ENCODE measurements around the gene CTDSPL2. TPM values are rescaled to one million over a fixed set of nuclear protein-coding genes. Genes with fewer than 3 reads are reported as not detected.

The CTDSPL2 gene
- total RNA-seq: 77.4 and 78.3 TPM in 2 replicates

DNA sequence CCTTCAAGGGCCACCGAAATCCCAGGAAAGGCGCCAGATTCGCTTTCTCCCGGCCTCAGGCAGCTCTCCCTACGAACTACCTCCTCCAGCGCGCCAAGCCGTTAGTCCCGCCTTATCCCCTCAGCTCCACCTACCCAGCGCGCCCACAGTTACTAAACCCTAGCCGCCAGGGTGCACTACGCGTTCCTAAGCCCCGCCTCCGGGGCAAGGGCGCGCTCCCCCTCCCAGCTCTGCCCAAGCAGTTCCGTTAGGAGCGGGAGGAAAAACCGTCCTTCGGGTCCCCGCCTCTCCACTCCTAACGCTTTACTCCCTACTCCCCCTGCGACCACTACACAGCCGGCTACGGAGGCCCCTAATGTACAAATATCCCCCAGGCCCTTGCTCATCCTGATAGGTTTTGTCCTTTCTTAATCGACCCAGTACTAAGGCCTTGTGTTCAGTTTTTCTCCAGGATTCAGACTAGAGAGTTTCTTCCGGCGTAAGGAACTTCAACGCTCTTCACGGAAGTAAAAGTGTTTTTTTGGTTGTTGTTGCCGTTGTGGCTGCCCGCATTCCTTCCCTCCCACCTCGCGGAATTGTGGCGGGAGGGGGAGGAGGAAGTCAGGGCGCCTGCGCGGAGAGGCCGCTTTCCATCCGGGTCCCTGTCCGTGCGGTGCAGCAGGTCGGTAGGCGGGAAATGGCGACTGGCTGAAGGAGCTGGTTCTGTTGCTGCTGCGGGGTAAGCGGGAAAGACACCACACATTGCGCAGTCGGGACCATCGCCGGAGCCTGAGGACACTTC is at the start of gene CTDSPL2:
Gene CTDSPL2 (plus strand): TSS at position 655 of the 781 bp plus-strand sequence. CDS start 31,386 bp downstream, outside the sequence.

DNA sequence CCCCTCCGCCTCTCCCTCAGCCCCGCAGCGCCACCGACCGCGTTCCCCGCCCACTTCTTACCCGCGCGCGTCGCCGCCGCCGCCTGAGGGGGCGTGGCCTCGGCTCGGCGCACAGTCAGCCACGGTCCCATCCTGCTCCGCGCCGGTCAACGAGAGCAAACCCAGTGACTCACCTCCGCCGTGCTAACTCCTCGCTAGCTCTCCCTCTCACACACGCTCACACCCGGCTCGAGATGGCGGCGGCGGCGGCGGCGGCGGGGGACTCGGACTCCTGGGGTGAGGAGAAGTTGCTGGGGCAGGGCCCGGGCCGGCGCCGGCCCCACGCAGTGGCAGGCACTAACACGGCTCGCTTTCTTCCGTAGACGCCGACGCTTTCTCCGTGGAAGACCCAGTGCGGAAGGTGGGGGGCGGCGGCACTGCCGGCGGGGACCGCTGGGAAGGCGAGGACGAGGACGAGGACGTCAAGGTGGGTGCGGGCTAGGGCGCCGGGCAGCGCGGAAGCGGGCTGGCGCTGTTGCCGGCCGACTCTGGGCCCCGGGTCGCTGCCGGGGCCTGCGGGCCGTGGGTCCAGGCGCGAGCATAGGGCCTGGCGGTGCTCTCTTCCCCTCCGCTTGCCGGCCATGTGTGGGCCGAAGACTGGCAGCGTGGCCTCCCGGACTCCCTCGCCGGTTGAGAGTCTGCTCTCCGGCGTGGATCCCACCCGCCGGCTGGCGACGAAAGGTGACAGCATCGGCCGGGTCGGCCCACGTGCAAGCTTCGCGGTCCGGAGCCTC is 109.7 kb downstream of the CTDSPL2 start, which contains the start of gene EIF3J:
Gene EIF3J (plus strand): TSS at position 186 of the 773 bp plus-strand sequence. CDS start 48 bp downstream, at position 234.

Other genes starting within 250 kb of the CTDSPL2 start
- 12.2 and 14.2 TPM in 2 replicates for gene FRMD5, start 232.4 kb upstream of the CTDSPL2 start, total RNA-seq
- gene GOLM2, start 138.9 kb upstream of the CTDSPL2 start, total RNA-seq: 141 and 164 TPM in 2 replicates
- gene EIF3J, start 109.5 kb downstream of the CTDSPL2 start, total RNA-seq: 34.6 and 37.1 TPM in 2 replicates
- 74.6 and 76.7 TPM in 2 replicates for gene SPG11, start 236.0 kb downstream of the CTDSPL2 start, total RNA-seq